Testis (tissue), 3 donors: ENCODE measurements around the gene PDK2. TPM values are rescaled to one million over a fixed set of nuclear protein-coding genes. Genes with fewer than 3 reads are reported as not detected.
A peak's percentile ranks its signal among the peaks of the same experiment; 100 is the strongest.

Experiments used
- DNase-seq: peaks from one replicate; pipeline ENCODE4 v3.0.0-alpha.2; 2019
- H3K27ac ChIP-seq, 2 donors: fragments of 200-600 bp; sonication (generic); one replicate each; pipeline ENCODE4 v1.5.1; 2019
- H3K27me3 ChIP-seq: fragments of 200-600 bp; sonication (generic); one replicate; pipeline ENCODE4 v1.5.1; 2019
- H3K36me3 ChIP-seq: fragments of 200-600 bp; sonication (generic); one replicate; pipeline ENCODE4 v1.5.1; 2017; ENCODE audit warnings: low read depth; ENCODE audit errors: missing control alignments
- H3K4me1 ChIP-seq: fragments of 200-600 bp; sonication (generic); one replicate; pipeline ENCODE4 v1.5.1; 2019
- H3K4me3 ChIP-seq, 2 donors: fragments of 200-600 bp; sonication (generic); one replicate each; pipeline ENCODE4 v1.5.1; 2017 to 2019
- H3K9me3 ChIP-seq: fragments of 200-600 bp; sonication (generic); one replicate; pipeline ENCODE4 v1.5.1; 2017
- CTCF ChIP-seq, 3 experiments: fragments of 450-650 bp in 2 of 3; fragments of 200-600 bp in 1 of 3; sonication (generic) in 1 of 3; IDR thresholded peaks; one replicate each; pipeline ENCODE4 v1.5.1; 2016 to 2019; ENCODE audit warnings: antibody characterized with exemption in 3 of 3, mild to moderate bottlenecking in 2 of 3, moderate library complexity in 1 of 3
- POLR2A ChIP-seq: fragments of 450-650 bp; IDR thresholded peaks from one replicate; pipeline ENCODE4 v1.6.1; 2017; ENCODE audit warnings: antibody characterized with exemption, mild to moderate bottlenecking, moderate library complexity
- WGBS, 2 donors: methylation state at CpG; one replicate each; pipeline ENCODE4 v1.1.5; 2018; 5-methylcytosine and 5-hydroxymethylcytosine counted together
- intact Hi-C: fragments of 100-400 bp; cut with DNase I; formaldehyde crosslinking; loops from one replicate; pipeline ENCODE4 v1.15.1; 2023; ENCODE audit warnings: low total_unique reads
- polyA plus RNA-seq: library from polyadenylated mRNA; stranded (reverse); fragments of 350-450 nt; fragmentation: Illumina TruSeq; extraction: RNeasy Lipid Tissue Mini Kit (QIAGEN cat#74804); gene quantifications from one replicate; pipeline ENCODE4 v1.2.3, GENCODE V29; 2014; ENCODE audit warnings: low read depth, low replicate concordance; ENCODE audit not compliant: insufficient read depth
- total RNA-seq, 2 donors: library from RNA; depleted of rRNA; stranded (reverse); fragments of >200 nt; gene quantifications; one replicate each; pipeline ENCODE4 v1.2.3, GENCODE V29; 2016

Gene PDK2
- total and polyA plus RNA-seq, 3 donors from 2014 or later, result 50.6 to 62.1 (median 56.4) TPM

DNA sequence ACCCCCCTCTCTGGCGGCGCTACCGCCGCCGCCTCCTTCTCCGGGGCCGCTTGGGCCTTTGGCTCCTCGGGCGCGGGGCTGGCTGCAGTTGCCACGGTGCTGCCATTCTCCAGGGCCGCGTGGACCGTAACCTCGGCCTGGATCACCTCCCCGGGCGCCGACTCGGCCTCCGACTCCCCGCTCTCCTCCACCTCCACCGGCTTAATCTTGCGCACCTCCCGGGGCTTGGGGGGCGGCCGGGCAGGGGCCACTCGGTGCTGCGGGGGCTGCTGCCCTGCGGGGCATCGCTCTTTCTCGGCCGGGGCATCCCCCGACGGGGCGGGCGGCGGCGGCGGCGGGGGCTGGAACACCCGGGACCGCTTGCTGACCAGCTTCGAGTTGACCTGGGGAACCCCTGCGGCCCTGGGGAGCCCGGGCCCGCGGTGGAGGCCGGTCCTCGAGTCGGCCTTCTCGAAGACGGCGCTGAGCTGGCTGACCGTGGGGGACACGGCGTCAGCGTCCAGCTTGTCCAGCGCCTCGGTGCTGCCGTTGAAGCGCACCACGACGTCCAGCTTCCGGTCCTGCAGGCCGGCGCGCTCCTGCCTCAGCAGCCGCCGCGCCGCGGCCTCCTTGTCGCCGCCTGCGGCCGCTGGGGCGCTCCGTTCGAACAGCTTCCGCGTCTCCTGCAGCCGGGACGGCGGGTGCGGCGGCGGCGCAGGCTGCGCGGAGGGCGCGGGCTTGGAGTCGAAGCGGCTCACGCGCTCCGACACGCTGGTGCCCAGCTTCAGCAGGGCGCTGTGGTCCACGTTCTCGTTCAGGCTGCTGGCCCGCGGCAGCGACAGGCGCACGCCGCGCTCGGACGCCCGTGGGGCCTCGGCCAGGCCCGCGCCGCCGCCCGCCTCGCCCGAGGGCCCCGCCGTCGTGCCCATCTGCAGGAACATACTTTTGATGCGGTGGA, 54.5 kb downstream of the PDK2 start:
- intact Hi-C loops, result no loop called here
- peak overlapping the region; percentile 69 to 91 for H3K4me3 ChIP-seq
- peaks cover 69% of the 10 kb centered on the region for H3K4me1 ChIP-seq
- WGBS, 2 donors, result 0 to 1% methylated on average over 14 to 34 of the region's 123 CpGs
- H3K36me3 ChIP-seq, result no peaks in the 10 kb centered on the region
- peak overlapping the region; percentile 81 to 84 for H3K27ac ChIP-seq
- H3K9me3 ChIP-seq, result no peaks in the 10 kb centered on the region
- DNase-seq, result no peak
- TF ChIP-seq CTCF (IDR thresholded peaks at IDR 0.05) (no peak), POLR2A (no peak)
- no peaks in the 10 kb centered on the region for H3K27me3 ChIP-seq

DNA sequence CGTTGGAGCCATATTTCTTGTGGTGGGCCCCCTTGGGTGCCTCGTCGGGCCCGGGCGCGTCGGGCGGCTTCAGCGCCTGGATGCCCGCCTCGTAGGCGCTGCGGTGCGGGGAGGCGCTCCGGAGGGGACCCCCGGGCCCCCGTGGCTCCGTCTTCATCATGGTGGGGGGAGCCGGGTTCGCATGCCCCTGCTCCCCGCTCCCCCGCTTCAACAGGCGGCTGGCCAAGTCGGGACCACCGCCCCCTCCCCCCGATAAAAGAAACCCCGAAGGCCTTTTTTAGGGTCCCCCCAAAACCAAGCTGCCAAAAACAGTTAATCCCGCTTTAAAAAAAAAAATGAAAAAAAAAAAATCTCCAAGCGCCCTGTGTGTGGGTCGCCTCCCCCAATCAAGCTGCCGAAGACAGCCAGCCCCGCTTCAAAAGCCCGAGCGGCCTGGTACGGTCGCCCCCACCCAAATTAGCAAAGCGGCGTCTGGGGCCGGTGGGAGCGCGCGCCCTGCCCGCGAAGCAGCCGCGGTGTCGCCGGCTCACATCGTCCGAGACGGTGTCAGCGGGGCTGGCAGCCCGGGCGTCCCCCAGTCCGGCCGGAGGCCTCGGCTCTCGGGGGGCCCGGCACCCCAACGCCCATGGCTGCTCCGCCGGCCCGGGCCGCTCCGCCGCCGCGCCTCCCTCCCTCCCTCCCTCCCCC, 55.3 kb downstream of the PDK2 start, which contains the start of gene PPP1R9B:
PPP1R9B (minus strand) TSS at position 324 of the 687 bp plus-strand sequence; CDS start at position 160, 164 bp downstream.
- no peak for DNase-seq
- whole genome bisulfite sequencing, 2 donors, result 0% methylated on average over 46 to 61 of the region's 69 CpGs
- H3K27me3 ChIP-seq, result no peaks in the 10 kb centered on the region
- intact Hi-C loops, result no loop called here
- H3K27ac ChIP-seq, result peak within 1 kb of the TSS; percentile 81 to 84
- H3K9me3 ChIP-seq, result no peaks in the 10 kb centered on the region
- peak within 1 kb of the TSS; percentile 69 to 91 for H3K4me3 ChIP-seq
- H3K36me3 ChIP-seq, result no peaks in the 10 kb centered on the region
- H3K4me1 ChIP-seq, result peaks cover 71% of the 10 kb centered on the region
- TF ChIP-seq CTCF (IDR thresholded peaks at IDR 0.05) (no peak), POLR2A (no peak)

DNA sequence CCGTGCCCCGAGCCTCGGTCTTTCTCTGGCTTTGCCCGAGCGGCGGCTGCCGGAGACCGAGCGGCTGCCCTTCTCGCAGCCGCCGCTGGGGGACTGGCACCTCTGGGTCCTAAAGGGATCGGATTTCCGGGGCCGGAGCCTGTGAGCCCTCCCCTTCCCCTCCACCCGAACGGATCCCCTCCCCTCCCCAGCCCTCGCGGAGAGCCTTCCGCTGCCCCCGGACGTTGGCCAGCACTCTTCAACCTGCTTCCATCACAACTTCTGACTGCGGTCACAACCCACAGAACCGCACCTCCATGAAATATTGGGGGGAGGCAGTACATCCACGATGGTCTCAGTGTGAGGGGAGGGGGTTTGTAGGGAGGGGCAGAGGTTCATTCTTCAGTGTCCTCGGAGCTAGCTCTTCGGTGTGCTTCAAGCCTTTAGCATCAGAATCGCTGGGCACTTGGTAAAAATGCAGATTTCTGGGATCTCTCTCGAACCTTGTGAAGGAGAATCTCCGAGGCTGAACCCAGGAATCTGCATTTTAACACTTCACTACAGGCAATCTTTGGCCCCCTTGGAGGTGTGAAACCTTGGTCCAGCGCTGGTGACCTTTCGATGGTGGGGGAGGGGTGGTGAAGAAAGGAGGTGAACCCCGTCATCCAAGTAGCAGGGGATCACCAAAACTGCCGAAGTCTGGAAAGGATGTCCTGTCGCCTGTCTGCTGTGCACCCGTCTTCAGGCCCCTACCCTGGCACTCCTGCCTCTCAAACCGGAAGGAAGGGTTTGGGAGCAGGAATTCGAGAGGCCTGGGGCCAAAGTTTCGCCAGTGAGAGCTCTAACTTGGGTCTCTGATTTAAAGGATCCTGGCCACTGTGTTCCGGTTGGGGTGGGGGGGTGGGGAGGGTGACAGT, 56.1 kb downstream of the PDK2 start:
- intact Hi-C loops, result no loop called here
- H3K9me3 ChIP-seq, result no peaks in the 10 kb centered on the region
- no peaks in the 10 kb centered on the region for H3K27me3 ChIP-seq
- H3K4me1 ChIP-seq, result peaks cover 67% of the 10 kb centered on the region
- peak overlapping the region; percentile 69 to 91 for H3K4me3 ChIP-seq
- H3K36me3 ChIP-seq, result no peaks in the 10 kb centered on the region
- 1 to 2% methylated on average over 18 to 34 of the region's 40 CpGs for WGBS, 2 donors
- peak; percentile 95 for DNase-seq
- H3K27ac ChIP-seq, result peak overlapping the region; percentile 81 to 84
- TF ChIP-seq CTCF (IDR thresholded peaks at IDR 0.05) (peak; percentile 24 to 71 (median 65)), POLR2A (no peak)

- Histone ChIP-seq H3K36me3 (no peaks in the 10 kb centered on the region), H3K4me1 (peaks cover 60% of the 10 kb centered on the region), H3K9me3 (no peaks in the 10 kb centered on the region), H3K4me3 (peak overlapping the region; percentile 69 to 91), H3K27ac (peak overlapping the region; percentile 81 to 84), H3K27me3 (no peaks in the 10 kb centered on the region)
- intact Hi-C loops, result no loop called here
- peak in 1 of 3 experiments; percentile 12 for TF ChIP-seq CTCF (IDR thresholded peaks at IDR 0.05)
- no peak for TF ChIP-seq POLR2A
- 0 to 1% methylated on average over 9 to 12 of the region's 12 CpGs for WGBS, 2 donors
- DNase-seq, result peak; percentile 97
Measured at GRCh38 chr17:50151937-50152547, 56.9 kb downstream of the PDK2 start.
